GM19035 (cell line): ENCODE measurements around the gene MAP2K5.
"Not testable (repeated sequence)": the region's sequence is repeated elsewhere in the genome, so short reads cannot be mapped to it uniquely, and the experiment has no call there.

Experiments
- ATAC-seq: cut with Tn5 transposase; IDR thresholded peaks from one replicate; pipeline ENCODE4 v1.9.1; 2021; ENCODE audit not compliant: unreplicated experiment

MAP2K5 gene

DNA sequence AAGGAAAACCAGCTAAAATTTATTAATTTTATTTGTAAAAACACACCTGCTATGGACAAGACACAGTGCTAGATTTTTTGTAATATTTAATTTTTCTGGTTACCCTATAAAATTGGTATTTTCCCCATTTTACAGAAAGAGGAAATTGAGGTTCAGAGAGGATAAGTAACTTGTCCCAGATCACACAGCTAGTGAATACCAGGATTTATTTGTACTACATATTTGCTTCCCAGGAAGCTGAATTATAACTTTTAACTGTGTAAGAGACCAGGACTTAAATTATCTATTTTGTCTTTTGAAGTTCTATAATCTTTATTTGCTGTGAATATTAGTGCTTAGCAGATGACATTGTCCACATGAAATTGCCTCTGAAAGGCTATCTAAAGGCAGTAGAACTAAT is 49.7 kb downstream of the MAP2K5 start:
- ATAC-seq = no peak

DNA sequence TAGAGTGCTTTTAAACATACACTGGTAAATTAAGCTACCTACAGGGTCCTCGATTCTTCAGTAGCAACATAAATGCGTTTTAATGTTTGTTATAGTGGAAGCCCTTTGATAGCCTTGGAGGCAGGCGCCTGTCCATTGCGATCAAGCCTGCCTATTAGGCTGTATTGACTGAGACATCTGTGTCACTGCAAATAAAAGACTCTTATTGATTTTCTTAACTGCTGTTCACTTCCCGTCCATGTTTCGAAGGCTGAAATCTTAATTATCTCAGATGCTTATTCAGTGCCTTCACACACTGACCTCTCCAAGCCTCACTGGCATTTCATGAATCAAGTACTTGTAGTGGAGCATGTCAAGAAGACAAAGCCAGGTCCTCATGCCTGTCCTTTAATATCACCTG is 51.1 kb downstream of the MAP2K5 start:
- no peak for ATAC-seq

DNA sequence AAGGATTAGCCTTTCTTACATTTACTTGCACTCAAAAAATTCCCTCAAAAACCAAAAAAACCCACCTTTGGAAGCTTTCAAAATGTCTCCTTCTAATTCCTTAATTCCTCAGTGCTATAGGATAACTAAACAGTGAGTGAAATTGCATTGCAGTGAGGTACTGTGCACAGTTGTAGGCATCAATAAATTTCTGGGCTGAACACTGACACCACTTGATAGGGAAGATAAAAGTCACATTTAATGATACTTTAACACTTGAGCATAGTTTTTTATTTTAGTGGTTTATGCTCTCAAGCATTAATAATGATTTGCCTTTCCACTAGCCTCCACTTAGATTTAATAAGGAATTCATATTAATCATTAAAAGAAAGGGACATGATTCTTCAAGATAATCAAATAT is 52.3 kb downstream of the MAP2K5 start:
- ATAC-seq = no peak

DNA sequence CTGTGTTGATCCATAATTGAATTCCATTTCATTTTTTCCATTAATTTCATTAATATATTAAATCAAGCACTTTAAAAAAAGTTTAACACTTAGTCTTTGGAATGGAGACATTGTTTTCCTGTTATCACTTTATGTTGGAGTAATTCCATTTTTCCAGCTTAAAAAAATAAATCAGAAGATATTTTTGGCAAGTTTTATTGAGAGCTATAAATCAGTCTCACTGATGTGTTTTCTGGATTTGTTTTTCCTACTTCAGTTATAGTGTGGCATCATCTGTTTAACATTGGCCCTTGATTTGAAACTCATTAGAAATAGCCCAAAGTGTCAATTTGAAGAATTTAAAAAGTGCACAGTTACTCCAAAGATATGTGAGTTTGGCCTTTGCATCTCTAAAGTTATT is 53.1 kb downstream of the MAP2K5 start:
- ATAC-seq = no peak

DNA sequence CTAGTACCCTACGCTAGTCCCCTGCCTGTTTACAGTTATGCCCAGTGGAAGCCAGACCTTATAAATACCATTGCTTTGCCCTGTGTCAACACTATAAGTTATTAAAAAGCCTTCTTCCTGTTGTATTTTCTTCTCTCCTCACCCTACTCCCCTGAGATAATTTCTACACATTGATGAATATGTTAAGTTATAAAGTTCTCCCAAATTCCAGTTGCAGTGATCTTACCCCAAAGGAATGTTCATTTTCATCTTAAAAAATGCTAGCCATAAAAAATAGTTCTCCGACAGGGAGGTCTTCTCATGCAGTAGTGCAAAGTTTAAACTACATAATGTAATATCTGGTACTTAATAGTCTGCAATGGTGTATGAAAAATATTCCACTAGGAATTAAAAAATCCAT is 58.6 kb downstream of the MAP2K5 start:
- ATAC-seq = no peak

DNA sequence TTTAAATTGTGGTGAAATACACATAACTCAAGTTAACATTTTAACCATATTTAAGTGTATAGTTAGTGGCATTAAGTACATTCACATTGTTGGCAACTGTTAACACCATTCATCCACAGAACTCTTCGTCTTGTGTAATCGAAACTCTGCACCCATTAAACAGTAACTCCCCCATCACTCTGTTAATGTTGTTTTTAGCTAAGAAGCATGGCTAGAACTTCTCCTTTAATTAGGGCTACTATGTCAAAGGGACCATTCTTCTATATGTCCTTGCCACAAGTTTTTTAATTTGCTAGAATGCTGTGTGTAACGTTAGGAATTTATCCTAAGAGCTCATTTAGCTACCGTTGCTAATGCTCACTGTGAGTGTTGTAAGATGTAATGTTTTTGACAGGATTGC is 60.6 kb downstream of the MAP2K5 start:
- ATAC-seq = no peak

DNA sequence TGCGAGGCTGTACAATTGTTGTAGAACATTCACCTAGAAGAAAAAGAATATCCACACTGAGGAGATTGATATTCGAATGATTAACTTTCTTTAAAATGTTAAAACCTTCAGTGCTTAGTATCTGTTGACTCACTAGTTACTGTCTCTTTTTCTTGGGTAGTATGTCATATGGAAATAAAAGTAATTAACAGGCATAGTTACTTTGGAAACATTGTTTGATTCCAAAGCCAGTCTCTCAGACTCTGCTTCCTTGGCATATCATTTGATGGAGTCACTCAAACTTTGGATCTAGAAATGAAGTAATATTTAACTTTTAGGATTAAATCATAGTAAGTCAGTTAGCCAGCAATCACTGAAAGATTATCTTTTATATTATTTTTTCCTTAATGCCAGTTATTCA is 63.4 kb downstream of the MAP2K5 start:
- ATAC-seq = no peak

DNA sequence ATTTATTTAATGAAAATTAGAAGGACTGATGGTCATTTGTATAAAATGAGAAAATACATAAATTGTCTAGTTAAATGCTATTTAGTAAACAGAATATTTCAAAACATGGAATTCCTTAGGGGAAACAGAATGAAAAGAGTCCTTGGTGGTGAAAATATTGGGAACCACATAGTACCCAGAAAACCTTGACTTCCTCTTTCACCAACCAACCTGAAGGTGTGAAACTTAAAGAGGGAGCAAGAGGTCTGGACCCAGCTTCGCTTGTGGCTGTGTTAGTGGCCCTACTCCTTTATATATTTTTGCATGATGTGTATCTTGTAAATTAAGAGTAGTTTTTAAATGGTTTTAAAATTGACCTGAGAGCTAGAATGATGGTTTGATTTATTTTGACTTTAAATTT is 64.2 kb downstream of the MAP2K5 start:
- no peak for ATAC-seq

DNA sequence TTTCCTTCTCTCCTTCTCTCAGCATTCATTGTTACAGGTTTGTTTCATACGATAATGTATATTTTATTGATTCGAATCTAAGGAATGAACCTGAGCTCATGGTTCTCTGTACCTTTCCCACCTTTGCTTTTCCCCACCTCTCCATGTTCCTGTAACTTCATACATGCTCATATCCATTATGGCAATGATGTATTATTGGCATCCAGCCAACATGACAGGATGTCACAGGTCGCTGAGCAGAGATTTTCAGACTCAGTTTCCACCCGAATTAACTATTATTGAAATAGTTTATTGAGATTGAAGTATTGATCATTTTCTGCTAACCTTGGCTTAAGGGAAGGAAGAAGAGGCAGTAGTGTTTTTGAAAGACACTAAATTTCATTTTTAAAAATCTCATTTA is 64.8 kb downstream of the MAP2K5 start:
- no peak for ATAC-seq

DNA sequence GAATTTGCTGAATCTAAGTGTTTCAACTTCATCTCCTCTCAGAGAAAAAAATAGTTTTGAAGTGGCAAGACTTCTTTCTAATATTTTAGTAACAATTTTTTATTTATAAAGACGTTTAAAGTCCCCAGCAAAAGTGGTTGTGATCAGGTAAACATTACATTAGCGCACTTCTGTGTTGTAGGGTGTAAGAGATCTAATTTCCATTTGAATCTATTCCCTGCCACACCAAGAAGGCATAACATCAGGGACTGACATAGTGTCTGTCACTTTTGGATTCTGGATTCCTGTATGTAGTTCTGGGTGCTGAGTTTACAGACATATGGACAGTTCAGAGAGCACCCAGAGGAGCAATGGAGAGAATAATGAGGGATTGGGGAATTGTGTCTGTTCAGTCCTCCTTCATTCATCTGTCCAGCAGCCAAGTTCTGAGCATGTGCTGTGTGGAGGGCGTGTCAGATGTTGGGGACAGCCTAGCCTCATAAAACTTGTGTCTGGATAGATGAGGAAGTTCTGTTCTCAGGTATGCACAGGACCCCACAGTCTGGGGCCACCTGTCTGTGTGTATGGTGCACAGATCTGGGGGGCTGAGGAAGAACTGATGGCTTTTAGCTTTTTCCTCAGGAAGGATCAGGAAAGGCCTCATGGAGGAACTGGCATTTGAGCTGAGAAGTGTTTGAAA is 65.6 kb downstream of the MAP2K5 start:
- ATAC-seq = no peak

DNA sequence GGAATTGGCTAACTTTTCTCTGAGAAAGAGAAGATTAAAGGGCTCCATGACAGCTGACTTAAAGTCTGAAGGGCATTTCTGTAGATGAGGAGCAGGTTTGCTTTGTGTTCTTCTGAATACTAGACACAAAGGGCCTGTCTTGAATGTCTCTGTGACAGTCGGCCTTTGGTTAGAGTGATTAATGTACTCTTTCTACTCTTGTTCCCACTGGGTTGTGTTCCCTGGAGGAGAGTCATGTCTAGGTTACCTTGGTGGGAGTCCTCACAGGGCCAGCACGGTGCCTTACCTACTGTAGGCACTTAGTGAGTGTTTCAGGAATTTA is 66.1 kb downstream of the MAP2K5 start:
- ATAC-seq = no peak

DNA sequence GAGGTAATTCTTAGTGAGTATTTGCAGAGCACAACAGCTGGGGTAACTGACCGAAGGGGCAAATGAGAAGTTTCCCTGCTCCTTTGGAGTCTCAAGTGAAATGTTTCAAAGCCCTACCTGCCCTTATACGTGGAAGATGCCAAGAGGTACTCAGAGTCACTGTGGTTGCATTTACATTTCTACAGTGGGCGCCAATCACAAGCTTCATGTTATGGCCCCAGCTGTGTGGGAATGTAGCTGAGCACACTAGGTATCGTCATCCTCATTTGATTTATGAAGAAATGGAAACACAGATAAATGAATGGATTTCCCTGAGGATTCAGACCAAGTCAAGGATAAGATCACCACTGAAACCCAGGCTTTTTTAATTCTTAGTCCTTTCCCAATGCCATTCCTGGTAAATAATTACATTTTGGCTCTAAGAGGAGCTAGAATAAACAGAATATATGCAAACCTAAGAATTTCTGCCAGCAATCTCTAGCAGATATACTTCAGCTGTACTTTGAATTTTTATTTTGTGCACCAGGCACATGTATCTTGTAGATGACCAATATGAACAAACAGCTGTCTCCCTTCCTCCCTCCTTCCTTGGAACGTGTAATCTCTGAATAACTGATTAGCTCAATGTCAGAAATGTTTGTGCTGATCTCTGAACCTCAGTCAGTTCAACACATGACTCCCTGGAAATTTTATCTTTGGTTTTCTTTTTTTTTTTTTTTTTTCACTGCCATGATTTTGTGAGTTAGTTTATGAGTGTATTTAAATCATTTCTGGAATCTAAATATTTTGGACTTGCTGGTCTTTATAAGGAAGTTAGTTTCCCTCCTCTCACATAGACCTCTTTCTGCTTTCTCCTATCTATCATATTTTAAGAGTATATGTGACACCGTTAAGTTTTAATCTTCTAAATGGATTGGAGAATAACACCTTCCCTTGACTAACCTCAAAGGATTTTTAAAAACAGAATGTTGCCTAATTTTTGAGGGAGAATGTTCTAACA is 69.2 kb downstream of the MAP2K5 start:
- ATAC-seq = no peak

DNA sequence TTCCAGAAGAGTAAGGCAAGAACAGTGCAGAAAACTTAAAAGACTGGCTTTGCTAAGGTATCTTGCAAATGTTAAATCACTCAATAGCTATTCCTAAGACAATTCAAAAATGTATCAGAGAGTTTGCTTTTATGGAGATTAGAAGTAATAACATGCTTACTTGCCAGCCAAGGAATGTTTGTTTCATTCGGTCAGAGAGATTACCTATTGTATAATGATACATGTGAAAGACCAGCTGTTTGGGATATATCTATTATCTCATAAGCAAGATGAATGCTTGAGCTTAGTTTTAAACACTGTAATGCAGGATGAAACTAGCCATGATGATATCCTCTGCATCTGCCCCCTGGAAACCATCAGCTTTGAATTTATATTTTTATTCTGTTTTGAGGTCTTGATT is 70.7 kb downstream of the MAP2K5 start:
- no peak for ATAC-seq

DNA sequence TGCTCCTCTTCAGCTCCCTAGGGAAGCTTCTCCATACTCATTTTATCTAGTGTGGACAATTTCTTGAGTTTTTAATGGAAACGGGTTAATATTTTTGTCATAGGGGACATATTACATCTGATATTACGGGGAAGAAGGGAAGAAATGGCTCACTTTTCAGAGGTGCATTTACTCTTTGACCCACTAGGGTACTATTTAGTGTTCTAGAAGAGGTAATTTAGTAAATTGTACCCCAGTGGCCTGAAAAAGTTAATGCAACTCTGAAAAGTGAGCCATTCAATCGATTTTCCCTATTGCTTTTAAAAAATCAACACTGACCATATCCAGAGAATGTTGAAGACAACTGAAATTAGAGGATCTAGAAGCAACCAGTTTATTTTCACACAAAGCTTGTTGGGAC is 71.2 kb downstream of the MAP2K5 start:
- no peak for ATAC-seq

DNA sequence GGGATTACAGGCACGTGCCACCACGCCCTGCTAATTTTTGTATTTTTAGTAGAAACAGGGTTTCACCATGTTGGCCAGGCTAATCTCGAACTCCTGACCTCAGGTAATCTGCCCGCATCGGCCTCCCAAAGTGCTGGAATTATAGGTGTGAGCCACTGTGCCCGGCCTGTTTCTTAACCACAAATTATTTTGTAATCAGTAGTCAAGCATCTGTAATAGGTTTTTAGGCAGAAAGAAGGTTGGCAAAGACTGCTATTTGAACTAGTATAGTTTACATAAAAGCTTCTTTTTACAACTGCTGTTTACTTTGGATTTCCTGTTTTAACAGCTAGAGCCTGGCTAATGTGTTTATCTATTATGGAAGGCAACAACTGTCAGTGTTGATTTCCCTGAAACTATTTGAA is 72.6 kb downstream of the MAP2K5 start:
- not testable (repeated sequence) for ATAC-seq

DNA sequence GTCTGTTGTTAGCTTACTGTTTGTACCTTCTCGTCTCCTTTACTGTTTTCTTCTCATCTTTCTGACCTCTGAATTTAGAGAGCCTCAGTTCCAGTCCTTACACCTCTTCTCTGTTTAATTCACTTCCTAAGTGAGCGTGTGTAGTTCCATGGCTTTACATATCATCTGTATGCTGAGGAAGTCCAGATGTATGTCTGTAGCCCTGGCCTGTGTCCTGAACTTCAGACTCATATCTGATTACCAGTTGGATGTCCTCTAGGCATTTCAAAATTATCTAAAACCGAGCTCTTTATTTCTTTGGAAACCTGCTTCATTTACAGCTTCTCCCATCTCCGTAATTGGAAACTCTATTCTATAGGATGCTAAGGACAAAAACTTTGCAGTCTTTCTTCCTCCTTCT is 75.8 kb downstream of the MAP2K5 start:
- no peak for ATAC-seq

DNA sequence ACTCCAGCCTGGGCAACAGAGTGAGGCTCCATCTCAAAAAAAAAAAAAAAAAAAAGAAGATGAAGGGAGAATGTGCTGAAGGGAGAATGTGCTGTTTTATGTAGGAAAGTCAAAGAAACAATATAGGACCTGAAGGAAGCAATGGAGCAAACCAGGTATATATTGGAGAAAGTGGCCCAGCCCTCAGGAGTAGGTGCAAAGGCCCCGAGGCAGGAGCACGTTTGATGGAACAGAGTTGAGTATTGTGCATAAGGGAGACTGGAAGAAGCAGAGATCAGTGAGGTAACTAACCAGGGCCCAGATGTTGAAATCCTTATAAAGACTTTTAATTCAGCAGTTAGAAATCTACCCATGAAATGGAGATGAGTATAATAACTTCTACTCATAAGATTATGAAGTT is 79.6 kb downstream of the MAP2K5 start:
- ATAC-seq = no peak

DNA sequence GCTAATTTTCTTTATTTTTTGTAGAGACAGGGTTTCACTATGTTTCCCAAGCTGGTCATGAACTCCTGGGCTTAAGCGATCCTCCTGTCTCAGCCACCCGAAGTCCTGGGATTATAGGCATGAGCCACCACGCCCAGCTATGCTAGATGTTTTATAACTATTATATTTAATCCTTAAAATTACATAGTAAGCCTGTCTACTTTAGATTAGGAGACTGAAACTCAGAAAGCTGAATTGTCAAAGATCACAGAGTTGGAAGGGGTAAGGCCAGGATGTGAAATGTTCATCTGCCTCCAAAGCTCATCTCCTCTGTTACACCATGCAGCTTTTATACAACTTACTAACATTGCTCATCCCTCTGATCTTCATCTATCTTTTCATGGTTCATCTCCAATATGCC is 89.8 kb downstream of the MAP2K5 start:
- no peak for ATAC-seq

DNA sequence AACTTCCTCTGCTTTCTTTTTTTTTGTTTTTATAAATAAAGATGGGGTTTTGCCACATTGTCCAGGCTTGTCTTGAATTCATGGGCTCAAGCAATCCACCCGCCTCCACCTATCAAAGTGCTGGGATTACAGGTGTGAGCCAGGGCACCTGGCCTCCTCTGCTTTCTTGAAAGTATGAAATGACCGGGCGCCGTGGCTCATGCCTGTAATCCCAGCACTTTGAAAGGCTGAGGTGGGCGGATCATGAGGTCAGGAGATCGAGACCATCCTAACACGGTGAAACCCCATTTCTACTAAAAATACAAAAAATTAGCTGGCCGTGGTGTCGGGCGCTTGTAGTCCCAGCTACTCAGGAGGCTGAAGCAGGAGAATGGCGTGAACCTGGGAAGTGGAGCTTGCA is 93.4 kb downstream of the MAP2K5 start:
- not testable (repeated sequence) for ATAC-seq

DNA sequence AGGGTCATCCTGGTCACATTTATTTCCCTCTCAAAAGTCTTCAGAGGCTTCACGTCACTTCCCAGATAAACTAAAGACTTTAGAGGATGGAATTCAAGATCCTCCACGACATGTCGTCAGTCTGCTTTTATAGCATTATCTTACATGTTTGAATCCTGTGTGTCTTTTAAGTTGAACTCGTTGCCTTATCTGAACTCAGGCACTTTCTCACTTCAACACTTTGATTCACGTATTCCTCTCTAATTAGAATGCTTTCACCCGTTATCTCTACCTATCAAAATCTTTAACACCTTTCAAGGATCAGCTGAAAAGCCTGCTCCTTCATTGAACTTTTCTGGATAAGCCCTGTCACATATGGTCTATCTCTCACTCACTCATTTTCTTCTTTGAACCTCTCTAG is 97.1 kb downstream of the MAP2K5 start:
- no peak for ATAC-seq

DNA sequence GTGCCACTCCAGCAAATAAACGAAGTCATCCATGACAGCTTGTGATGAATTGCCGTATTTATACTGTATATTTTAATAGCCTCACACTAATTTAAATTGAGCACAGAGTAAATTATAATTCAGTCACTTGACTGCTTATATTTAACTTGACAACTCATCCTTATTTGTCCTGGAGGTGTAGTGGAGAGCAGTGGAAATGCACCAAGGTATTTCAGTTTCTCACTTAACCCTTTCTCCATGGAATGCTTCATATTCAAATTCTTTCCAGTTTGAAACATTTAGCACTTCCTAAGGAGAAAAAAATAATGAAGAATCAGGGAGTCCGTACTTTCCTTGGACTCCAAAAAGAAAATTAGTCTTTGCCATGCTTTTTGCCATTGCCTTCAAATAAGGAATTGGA is 99.0 kb downstream of the MAP2K5 start:
- no peak for ATAC-seq

DNA sequence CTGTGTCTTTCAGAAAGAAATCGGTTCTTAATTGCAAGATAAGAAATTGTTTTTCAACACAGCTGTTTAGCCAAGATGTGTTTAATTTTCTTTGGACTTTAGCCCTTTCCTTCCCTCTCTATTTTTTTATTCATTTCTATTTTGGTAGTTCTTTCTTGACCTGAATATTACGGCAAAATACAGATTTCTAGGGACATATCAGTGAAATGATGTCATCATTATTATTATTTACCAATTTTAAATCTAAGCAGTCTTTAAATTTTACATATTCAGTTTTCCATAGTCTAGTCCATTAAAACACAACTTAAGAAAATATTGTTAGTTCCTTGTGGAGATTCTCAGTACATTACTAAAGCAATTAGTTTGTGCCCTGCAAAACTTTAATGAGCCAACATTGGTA is 104.3 kb downstream of the MAP2K5 start:
- ATAC-seq = no peak

DNA sequence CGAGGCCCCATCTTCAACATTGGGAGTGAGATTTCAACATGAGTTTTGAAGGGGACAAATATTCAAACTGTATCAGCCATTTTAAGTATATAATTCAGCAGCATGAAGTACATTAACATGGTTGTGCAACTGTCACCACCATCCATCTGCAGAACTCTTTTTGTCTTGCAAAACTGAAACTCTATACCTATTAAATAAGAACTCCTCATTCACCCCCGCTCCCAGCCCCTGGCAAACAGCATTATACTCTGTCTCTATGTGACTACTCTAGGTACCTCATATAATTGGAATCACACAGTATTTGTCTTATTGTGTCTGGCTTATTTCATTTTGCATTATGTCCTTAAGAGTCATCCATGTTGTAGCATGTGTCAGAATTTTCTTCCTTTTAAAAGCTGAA is 110.1 kb downstream of the MAP2K5 start:
- ATAC-seq = no peak
